GM19239 (cell line): ENCODE results near the gene COL4A2.
"Not testable (repeated sequence)": the region's sequence is repeated elsewhere in the genome, so short reads cannot be mapped to it uniquely, and the experiment has no call there.

Experiments
- DNase-seq: peaks from one replicate; pipeline ENCODE4 v3.0.0; 2011; ENCODE audit warnings: low spot score; ENCODE audit not compliant: insufficient read length
- FAIRE-seq: peaks from 2 replicates; lab custom pipeline; 2011; peaks lifted over from hg19 to GRCh38; lab: Jason Lieb, UNC

Gene COL4A2

DNA sequence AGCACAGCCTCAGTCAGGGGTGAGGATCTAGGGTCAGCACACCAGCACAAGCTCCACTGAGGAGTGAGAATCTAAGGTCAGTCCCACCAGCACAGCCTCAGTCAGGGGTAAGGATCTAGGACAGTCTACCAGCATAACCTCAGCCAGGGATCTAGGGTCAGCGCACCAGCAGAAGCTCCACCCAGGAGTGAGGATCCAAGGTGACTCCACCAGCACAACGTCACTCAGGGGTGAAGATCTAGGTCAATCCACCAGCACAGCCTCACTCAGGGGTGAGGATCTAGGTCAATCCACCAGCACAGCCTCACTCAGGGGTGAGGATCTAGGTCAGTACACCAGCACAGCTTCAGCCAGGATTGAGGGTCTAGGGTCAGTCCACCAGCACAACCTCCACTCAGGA is 189.9 kb downstream of the COL4A2 start:
- DNase-seq: no peak
- FAIRE-seq: no peak

DNA sequence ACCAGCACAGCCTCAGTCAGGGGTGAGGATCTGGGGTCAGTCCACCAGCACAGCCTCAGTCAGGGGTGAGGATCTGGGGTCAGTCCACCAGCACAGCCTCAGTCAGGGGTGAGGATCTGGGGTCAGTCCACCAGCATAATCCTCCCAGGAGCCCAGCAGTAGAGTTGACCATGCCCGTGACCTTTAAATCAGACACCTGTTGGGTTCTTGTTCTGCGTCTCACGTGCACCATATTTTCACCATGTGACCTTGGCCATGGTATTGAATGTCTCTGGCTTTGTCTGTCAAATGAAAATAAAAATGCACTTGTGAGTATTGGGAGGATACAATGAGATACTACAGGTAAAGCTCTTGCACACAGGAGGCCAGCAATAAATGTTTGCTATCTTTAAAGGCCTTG is 190.8 kb downstream of the COL4A2 start:
- DNase-seq, FAIRE-seq: not testable (repeated sequence)

DNA sequence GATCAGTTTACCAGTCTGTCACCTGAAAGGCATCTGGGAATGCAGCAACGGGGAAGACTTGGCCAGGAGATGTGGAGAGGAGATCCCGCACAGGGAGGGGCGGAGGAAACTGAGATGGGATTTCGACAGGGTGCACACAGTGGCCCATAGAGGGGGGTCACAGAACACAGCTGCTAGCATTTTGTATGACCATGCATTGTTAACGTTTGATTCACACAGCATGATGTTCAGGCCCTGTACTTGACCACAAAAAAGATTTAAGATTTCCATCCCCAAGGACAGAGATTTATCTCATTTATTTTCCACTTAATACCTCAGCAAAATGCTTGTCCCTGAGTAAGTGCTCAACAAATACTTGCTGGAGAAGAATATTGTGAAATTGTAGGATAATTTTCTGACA is 191.2 kb downstream of the COL4A2 start:
- FAIRE-seq: no peak
- DNase-seq: no peak

DNA sequence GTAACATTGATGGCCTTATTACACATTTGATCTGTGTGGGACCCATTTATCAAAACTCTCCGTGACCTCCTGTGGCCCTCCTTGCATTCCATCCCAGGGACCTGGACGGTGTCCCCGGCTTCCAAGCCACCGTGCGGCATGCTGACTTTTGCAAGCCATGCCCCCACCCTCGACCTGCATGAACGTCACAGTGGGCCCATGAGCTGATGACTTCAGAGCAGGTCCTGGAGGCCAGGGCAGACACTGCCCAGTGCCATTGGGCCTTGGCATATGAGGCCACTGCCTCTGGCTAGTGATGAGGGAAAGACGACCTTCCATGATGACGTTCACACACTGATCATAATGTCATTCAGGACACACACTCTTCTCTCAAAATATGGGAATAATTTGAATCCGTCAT is 191.7 kb downstream of the COL4A2 start:
- DNase-seq (no peak), FAIRE-seq (no peak)

DNA sequence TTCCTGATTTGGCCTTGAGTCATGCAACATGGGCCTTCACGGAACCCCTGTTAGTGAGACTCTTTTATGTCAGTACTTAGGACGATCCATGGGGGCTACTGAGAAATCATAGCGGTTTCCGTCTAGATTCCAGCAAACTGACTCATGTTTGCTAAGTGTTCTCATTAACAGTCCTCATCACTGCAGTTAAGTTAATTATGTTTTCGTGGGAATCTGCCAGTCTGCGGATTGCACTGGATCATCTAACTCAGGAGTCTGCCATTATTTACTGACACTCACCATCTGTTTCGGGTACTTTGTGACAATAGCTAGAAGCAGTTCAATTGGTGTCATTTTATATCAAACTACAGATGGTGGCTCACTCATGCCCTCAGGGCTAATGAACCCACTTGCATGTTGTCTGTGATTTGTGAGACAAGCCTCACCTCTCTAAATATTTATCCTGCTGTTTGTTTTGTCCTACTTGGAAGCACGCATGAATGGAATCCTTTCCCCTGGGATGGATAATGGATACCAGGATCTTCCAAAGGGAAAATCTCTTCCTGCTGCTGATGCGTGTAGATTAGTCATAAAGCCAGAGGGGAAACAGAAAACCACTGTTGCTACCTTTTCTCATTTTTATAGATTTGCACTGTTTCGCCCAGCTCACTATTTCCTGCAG is 192.7 kb downstream of the COL4A2 start:
- FAIRE-seq: no peak
- no peak for DNase-seq

DNA sequence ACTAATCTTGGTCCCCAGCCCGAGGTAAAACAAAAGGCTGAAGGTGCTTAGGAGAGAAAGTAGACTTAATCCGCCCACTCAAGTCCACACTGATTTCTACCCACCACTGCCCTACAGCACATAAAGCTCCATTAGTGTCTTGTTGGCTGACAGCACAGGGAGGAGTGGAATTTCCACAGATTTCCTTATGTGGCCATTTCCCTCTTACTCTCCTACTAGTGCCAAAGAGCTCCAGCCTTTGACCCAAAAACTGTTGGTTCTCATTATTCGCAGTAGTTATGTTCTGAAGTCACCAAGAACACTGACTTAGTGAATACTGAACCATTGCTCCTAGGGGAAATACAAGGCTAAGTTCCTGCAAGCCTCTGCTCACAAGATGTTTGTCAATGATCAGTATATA is 193.3 kb downstream of the COL4A2 start:
- DNase-seq: no peak
- no peak for FAIRE-seq

DNA sequence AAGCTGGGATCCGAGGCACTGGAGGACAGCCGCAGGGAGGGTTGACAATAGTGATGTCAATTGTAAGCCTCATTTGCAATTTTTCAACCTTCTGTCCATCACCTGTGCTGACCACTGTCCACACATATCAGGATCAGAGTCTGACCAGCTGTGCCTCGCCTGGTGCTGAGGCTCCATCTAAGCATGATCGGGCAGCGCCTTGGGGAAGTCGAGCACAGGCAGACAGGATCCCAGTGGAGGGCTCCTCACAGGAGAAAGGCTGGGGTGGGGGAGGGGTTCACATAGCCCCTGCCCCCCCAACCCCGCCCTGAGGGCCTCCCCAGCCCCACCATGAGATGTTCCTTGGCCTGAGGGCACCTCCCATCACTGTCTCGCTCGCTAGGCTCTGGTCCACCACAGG is 194.1 kb downstream of the COL4A2 start:
- FAIRE-seq (no peak), DNase-seq (no peak)

DNA sequence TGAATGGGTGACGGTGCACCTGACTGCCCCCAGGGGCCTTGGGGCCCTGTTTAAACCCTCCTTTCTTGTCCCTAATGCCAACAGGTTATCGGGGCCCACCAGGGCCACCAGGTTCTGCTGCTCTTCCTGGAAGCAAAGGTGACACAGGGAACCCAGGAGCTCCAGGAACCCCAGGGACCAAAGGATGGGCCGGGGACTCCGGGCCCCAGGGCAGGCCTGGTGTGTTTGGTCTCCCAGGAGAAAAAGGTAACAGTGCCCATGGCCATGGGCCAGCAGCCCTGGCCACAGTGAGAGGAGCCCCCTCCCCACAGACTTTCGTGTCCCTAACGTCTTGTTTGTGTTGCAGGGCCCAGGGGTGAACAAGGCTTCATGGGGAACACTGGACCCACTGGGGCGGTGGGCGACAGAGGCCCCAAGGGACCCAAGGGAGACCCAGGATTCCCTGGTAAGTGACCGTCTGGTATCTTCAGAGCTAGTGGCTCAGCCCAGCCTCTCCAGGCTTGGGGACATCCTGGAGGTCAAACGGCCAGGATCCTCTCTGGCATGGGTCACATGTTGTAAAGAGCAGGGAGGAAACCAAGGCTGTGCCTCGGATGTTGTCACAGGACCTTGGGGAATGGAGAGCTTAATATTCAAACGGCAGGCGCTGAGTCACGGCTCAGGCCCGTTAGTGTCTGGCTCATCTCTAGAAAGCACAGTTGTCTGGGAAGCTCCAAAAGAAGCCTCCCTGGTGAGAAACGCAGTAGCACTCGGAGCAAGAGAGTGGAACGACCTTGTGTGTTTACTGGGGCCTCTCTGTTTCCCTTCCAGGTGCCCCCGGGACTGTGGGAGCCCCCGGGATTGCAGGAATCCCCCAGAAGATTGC is 196.2 kb downstream of the COL4A2 start:
- FAIRE-seq: no peak
- DNase-seq: no peak

DNA sequence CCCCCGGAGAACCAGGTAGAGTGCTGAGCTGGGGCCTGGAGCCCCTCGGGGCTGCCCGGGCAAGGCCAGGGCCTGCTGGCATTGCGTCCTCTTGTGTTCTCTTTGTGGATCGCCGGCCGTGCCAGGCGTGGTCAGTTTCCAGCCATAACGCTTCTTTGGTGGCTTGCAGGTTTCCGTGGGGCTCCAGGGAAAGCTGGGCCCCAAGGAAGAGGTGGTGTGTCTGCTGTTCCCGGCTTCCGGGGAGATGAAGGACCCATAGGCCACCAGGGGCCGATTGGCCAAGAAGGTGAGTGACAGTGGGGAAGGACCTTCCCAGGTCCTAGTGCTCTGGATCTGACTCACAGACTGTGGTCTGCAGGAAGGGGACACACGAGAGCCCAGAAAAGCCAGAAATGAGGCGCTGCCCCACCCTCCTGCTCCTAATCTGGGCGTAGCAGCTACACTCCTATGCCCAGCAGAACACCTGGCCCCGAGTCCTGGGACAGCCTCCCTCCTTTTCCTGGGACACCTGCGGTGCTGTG is 197.0 kb downstream of the COL4A2 start:
- FAIRE-seq: no peak
- no peak for DNase-seq

DNA sequence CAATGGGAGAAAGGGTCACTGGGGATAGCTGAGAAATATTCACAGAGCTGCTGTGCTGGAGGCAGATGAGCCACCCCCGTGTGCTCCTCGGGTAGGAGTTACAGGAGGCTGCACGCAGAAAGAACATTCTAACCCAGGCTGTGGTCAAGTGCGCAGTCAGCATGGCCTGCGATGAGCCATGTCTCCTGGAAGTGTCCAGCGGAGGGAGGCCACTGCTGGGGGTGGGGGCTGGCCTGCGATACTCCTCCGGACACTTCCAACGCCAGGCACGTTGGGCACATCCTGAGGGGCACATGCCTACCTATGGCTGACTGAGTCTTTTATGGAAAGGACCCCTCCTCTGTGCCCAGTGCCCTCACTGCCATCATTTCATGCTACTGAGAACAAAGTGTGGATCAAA is 198.5 kb downstream of the COL4A2 start:
- FAIRE-seq (no peak), DNase-seq (no peak)

DNA sequence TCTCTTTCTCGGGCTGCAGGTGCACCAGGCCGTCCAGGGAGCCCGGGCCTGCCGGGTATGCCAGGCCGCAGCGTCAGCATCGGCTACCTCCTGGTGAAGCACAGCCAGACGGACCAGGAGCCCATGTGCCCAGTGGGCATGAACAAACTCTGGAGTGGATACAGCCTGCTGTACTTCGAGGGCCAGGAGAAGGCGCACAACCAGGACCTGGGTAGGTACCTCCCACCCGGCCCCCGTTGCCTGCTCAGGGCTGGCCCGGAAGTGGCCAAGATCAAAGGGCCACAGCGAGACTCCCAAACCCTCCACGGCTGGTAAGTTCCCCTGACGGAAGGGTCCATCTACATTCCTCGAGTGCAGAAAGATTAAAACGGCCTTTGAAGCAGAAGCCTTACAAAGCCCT is 199.3 kb downstream of the COL4A2 start:
- no peak for DNase-seq

DNA sequence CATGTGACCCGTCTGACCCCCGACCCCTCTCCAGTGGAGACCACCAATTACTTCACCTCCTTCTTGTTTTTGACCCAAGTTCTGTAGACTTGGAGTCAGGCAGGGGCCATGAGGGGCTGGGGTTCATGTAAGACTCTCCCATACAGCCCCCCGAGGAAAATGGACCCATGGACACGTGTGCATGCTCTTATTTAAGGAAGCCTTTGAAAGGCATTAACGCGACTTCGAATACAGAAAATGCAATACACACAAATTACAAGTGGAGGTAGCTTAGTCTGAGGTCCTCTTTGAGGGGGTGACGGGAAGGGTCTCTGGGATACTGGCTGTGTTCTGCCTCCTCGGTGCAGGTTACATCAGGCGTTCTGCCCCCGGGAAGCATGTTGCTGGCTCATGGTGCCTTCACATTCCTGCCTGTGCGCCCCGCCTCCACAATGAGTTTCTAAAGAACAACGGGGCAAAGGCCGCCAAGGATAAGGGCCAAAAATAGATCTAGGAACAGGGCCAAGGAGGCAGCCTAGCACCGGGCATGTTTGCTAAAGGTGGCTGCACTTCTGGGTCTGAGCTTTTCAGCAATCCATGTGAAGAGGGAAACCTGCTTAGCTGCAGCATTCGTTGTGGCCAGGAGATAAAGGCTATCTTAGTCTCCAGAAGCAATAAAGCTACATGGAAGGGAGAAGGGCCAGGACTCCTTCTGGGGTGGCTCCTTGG is 199.9 kb downstream of the COL4A2 start:
- DNase-seq (no peak), FAIRE-seq (no peak)

More for the DNA sequence above, 199.3 kb downstream of the COL4A2 start:
- FAIRE-seq: no peak

DNA sequence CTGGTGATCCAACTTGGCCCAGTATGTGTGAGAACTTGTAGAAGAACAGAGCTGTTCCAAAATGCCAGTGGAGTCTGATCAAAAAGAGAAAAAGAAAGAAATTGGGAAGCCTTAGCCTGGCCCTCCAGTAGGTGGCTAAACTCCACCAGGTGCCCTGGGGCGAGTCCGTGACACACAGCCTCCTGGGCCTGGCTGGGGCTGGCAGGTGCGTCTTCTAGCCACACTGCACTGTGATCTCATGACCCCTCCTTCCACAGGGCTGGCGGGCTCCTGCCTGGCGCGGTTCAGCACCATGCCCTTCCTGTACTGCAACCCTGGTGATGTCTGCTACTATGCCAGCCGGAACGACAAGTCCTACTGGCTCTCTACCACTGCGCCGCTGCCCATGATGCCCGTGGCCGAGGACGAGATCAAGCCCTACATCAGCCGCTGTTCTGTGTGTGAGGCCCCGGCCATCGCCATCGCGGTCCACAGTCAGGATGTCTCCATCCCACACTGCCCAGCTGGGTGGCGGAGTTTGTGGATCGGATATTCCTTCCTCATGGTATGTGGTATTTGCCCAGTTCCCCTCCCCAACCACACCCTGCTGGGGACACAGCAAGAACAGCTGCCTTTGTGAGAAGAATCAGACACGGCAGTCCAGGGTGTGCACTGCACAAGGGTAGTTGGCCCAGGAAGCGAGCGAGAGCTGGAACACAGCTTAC is 200.7 kb downstream of the COL4A2 start:
- DNase-seq (no peak), FAIRE-seq (no peak)

DNA sequence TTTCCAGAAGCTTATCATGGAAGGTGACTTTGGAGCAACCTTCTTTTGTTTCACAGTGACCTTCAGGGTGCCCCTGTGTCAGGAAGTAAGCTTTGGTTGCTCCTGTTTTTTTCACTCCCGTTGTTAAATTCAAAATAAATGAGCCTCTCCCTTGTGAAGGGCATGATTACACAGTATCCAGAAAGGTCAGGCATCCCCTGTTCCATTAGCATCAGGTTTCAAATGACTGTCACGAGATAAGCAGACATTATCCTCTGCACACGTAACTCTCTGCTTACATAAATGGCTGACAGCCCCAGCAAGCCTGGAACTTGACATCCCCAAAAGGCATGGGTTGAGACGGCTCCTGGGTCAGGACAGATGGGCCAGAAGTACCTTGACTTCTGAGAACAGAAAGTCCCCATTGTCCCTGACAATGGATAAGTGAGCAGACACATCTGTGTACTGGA is 202.4 kb downstream of the COL4A2 start:
- FAIRE-seq (no peak), DNase-seq (no peak)

DNA sequence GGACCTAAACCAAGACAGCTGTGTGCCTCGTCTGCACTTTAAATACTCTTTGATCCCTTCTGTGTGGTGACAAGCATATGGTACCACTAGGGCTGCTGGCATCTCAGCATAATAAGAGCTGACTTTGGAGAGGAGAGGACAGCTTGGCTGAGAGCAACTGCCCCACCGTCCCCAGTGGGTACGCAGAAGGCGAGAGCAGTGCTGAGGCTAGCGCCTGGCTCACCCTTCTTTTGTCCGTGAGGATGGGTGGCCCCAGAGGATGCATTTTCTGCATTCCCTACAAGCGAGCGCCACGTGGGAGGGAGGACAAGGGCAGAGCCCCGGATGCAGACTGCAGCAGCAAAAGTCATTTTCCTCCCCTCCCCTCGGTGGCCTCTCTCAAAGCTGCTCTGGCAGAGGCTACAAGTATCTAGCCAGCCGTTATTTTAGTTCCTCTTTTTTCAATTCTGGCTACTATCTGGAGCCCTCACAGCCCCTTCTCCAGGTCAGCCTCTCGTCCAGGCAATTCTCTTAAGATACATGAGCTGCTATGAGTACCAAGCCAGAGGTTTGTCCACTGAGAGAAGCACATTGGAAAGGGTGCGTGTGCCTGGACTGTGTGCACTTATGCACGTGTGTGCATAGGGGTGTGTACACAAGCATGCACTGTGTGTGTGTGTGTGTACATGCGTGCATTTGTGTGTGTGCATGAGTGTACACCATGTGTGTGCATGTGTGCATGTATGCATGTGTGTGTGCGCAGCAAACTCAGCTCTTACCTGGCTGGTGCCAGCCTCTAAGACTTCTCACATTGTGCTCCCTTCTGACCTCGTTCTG is 203.1 kb downstream of the COL4A2 start:
- FAIRE-seq (no peak), DNase-seq (peak; percentile 31)

DNA sequence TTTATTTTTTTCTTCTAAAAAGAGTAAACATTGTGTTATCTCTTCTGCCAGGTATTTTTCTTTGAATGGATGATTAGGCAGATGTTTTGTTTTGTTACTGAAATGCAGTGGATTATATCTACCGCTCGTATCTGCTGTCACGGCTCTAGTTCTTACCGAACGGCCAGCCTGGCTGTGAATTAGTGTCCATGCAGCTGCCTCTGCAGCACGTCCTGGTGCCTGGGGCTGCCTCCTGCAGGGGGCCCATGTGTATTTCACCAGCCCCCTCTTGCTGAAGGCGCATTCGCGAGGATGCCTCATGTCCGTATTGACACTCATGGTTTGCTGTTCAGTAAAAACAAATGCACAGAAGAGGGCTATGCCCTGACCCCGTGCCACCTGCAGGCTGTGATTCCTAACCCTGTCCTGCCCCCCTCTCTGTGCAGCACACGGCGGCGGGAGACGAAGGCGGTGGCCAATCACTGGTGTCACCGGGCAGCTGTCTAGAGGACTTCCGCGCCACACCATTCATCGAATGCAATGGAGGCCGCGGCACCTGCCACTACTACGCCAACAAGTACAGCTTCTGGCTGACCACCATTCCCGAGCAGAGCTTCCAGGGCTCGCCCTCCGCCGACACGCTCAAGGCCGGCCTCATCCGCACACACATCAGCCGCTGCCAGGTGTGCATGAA is 204.6 kb downstream of the COL4A2 start:
- FAIRE-seq (no peak), DNase-seq (no peak)

DNA sequence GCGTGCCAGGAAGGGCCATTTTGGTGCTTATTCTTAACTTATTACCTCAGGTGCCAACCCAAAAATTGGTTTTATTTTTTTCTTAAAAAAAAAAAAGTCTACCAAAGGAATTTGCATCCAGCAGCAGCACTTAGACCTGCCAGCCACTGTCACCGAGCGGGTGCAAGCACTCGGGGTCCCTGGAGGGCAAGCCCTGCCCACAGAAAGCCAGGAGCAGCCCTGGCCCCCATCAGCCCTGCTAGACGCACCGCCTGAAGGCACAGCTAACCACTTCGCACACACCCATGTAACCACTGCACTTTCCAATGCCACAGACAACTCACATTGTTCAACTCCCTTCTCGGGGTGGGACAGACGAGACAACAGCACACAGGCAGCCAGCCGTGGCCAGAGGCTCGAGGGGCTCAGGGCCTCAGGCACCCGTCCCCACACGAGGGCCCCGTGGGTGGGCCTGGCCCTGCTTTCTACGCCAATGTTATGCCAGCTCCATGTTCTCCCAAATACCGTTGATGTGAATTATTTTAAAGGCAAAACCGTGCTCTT is 205.2 kb downstream of the COL4A2 start:
- FAIRE-seq (no peak), DNase-seq (no peak)

DNA sequence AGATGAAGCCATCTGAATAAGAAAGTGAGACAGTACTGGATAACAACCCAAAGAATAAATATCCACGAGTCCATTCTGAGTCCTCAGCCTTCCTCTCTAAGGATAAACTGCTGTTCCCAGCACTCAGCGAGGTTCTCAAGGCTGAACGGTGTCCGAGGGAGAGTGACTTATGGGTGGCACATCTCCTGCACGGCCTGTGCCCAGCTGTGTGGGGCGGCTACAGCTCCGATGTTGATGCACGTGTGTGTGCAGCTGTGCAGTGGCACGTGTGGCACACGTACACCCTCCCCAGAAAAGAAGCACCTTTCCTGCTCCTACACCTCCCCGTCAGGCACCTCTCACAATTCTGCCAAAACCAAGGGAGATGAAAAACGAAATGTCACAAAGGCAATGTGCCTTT is 209.4 kb downstream of the COL4A2 start:
- FAIRE-seq (no peak), DNase-seq (no peak)
